Measurements from ENCODE around the gene PTPRM. TPM values are rescaled to one million over a fixed set of nuclear protein-coding genes. Genes with fewer than 3 reads are reported as not detected.

The PTPRM gene
- total and polyA plus RNA-seq, 2 experiments from 2014 or later, result 1.6 to 5.3 TPM

GRCh38 chr18:7914834-7915670 is 347.9 kb downstream of the PTPRM start:
- H3K79me2 ChIP-seq (replicated peaks; ENCODE audit: insufficient read depth), result no peaks in the 10 kb centered on the region
- H3K4me1 ChIP-seq (ENCODE audit: insufficient read depth), result no peaks in the 10 kb centered on the region
- no peaks in the 10 kb centered on the region for H4K20me1 ChIP-seq (replicated peaks; ENCODE audit: insufficient read depth)
- Mint-ChIP-seq H3K27ac (no peak overlapping the region), H3K27me3 (ENCODE audit: insufficient read depth, low read depth, poor library complexity) (no peaks in the 10 kb centered on the region), H3K4me3 (no peak overlapping the region), H3K9me3 (no peaks in the 10 kb centered on the region), H3K36me3 (ENCODE audit: low read depth) (no peaks in the 10 kb centered on the region), H3K4me1 (no peaks in the 10 kb centered on the region)
- peaks cover 4% of the 10 kb centered on the region; the same call in 1 of the 2 replicates for H3K9me2 ChIP-seq (ENCODE audit: insufficient read depth)
- H3K27ac ChIP-seq (ENCODE audit: low read depth), result no peak overlapping the region
- H3K4me3 ChIP-seq, result no peak overlapping the region
- H2AFZ ChIP-seq, result no peak overlapping the region
- H3K27me3 ChIP-seq (ENCODE audit: insufficient read depth), result no peaks in the 10 kb centered on the region
- ATAC-seq (no peak), DNase-seq (ENCODE audit: low spot score) (no peak)
- TF ChIP-seq ZNF114 (CRISPR knock-in tag; IDR thresholded peaks at IDR 0.05), result no peak
- TF ChIP-seq, protein P1, sequence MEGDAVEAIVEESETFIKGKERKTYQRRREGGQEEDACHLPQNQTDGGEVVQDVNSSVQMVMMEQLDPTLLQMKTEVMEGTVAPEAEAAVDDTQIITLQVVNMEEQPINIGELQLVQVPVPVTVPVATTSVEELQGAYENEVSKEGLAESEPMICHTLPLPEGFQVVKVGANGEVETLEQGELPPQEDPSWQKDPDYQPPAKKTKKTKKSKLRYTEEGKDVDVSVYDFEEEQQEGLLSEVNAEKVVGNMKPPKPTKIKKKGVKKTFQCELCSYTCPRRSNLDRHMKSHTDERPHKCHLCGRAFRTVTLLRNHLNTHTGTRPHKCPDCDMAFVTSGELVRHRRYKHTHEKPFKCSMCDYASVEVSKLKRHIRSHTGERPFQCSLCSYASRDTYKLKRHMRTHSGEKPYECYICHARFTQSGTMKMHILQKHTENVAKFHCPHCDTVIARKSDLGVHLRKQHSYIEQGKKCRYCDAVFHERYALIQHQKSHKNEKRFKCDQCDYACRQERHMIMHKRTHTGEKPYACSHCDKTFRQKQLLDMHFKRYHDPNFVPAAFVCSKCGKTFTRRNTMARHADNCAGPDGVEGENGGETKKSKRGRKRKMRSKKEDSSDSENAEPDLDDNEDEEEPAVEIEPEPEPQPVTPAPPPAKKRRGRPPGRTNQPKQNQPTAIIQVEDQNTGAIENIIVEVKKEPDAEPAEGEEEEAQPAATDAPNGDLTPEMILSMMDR (conservative IDR thresholded peaks at IDR 0.05; ENCODE audit: low read depth in 2 of 2), result no peak
- no peak for TF ChIP-seq POLR2AphosphoS5 (IDR thresholded peaks at IDR 0.05; ENCODE audit: low read depth)
- no peak for TF ChIP-seq EZH2 (IDR thresholded peaks at IDR 0.05; ENCODE audit: low read depth, unreplicated experiment)
- H3K36me3 ChIP-seq (ENCODE audit: insufficient read depth), result no peaks in the 10 kb centered on the region
- H3F3A ChIP-seq (replicated peaks; ENCODE audit: low read depth), result no peaks in the 10 kb centered on the region
- H3K4me2 ChIP-seq, result no peak overlapping the region

- H3F3A ChIP-seq (replicated peaks; ENCODE audit: low read depth), result no peaks in the 10 kb centered on the region
- H3K4me3 ChIP-seq, result no peak overlapping the region
- peaks cover 6% of the 10 kb centered on the region; the same call in 2 of the 3 replicates for H3K4me1 Mint-ChIP-seq
- no peaks in the 10 kb centered on the region for H3K4me1 ChIP-seq (ENCODE audit: insufficient read depth)
- H3K36me3 Mint-ChIP-seq (ENCODE audit: low read depth), result no peaks in the 10 kb centered on the region
- H2AFZ ChIP-seq, result no peak overlapping the region
- H3K36me3 ChIP-seq (ENCODE audit: insufficient read depth), result no peaks in the 10 kb centered on the region
- no peaks in the 10 kb centered on the region for H3K27me3 Mint-ChIP-seq (ENCODE audit: insufficient read depth, low read depth, poor library complexity)
- no peak overlapping the region for H3K4me3 Mint-ChIP-seq
- ATAC-seq (no peak), DNase-seq (ENCODE audit: low spot score) (no peak)
- no peak overlapping the region for H3K27ac Mint-ChIP-seq
- H3K27me3 ChIP-seq (ENCODE audit: insufficient read depth), result no peaks in the 10 kb centered on the region
- no peak overlapping the region for H3K27ac ChIP-seq (ENCODE audit: low read depth)
- no peaks in the 10 kb centered on the region; the same call in 2 of the 3 replicates for H3K9me3 Mint-ChIP-seq
- no peaks in the 10 kb centered on the region for H3K9me2 ChIP-seq (ENCODE audit: insufficient read depth)
- H4K20me1 ChIP-seq (replicated peaks; ENCODE audit: insufficient read depth), result no peaks in the 10 kb centered on the region
- H3K4me2 ChIP-seq, result no peak overlapping the region
- no peaks in the 10 kb centered on the region for H3K79me2 ChIP-seq (replicated peaks; ENCODE audit: insufficient read depth)
- no peak for TF ChIP-seq STAT1 (IDR thresholded peaks at IDR 0.05; ENCODE audit: unreplicated experiment)
- TF ChIP-seq, protein P2, sequence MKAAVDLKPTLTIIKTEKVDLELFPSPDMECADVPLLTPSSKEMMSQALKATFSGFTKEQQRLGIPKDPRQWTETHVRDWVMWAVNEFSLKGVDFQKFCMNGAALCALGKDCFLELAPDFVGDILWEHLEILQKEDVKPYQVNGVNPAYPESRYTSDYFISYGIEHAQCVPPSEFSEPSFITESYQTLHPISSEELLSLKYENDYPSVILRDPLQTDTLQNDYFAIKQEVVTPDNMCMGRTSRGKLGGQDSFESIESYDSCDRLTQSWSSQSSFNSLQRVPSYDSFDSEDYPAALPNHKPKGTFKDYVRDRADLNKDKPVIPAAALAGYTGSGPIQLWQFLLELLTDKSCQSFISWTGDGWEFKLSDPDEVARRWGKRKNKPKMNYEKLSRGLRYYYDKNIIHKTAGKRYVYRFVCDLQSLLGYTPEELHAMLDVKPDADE (IDR thresholded peaks at IDR 0.05), result no peak
- TF ChIP-seq, protein P1 (conservative IDR thresholded peaks at IDR 0.05; ENCODE audit: low read depth in 2 of 2), result no peak
- TF ChIP-seq NANOG (IDR thresholded peaks at IDR 0.05; ENCODE audit: borderline replicate concordance), result no peak
- no peak for TF ChIP-seq EZH2 (IDR thresholded peaks at IDR 0.05; ENCODE audit: low read depth, unreplicated experiment)
- TF ChIP-seq JUNB (IDR thresholded peaks at IDR 0.05; ENCODE audit: unreplicated experiment), result no peak
- no peak for TF ChIP-seq ZNF114 (CRISPR knock-in tag; IDR thresholded peaks at IDR 0.05)
- no peak for TF ChIP-seq CREB1 (CRISPR knock-in tag; IDR thresholded peaks at IDR 0.05; ENCODE audit: low read depth)
- TF ChIP-seq, protein P3, sequence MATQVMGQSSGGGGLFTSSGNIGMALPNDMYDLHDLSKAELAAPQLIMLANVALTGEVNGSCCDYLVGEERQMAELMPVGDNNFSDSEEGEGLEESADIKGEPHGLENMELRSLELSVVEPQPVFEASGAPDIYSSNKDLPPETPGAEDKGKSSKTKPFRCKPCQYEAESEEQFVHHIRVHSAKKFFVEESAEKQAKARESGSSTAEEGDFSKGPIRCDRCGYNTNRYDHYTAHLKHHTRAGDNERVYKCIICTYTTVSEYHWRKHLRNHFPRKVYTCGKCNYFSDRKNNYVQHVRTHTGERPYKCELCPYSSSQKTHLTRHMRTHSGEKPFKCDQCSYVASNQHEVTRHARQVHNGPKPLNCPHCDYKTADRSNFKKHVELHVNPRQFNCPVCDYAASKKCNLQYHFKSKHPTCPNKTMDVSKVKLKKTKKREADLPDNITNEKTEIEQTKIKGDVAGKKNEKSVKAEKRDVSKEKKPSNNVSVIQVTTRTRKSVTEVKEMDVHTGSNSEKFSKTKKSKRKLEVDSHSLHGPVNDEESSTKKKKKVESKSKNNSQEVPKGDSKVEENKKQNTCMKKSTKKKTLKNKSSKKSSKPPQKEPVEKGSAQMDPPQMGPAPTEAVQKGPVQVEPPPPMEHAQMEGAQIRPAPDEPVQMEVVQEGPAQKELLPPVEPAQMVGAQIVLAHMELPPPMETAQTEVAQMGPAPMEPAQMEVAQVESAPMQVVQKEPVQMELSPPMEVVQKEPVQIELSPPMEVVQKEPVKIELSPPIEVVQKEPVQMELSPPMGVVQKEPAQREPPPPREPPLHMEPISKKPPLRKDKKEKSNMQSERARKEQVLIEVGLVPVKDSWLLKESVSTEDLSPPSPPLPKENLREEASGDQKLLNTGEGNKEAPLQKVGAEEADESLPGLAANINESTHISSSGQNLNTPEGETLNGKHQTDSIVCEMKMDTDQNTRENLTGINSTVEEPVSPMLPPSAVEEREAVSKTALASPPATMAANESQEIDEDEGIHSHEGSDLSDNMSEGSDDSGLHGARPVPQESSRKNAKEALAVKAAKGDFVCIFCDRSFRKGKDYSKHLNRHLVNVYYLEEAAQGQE (IDR thresholded peaks at IDR 0.05; ENCODE audit: unreplicated experiment), result no peak
- no peak for TF ChIP-seq EZH2phosphoT487 (IDR thresholded peaks at IDR 0.05; ENCODE audit: unreplicated experiment)
- TF ChIP-seq POLR2AphosphoS5 (IDR thresholded peaks at IDR 0.05; ENCODE audit: low read depth), result no peak
- no peak for TF ChIP-seq ZNF331 (CRISPR knock-in tag; IDR thresholded peaks at IDR 0.05; ENCODE audit: low read depth)
Measured at GRCh38 chr18:7918701-7919100, 351.6 kb downstream of the PTPRM start.
